Activated CD8-positive, alpha-beta memory T cell treated with anti-CD3 and anti-CD28 coated beads, Interleukin-2, amount 10 ng/mL, durations not matched to agents 7 days and 5 days (primary cell): Measurements from ENCODE around the gene BTRC. TPM values are rescaled to one million over a fixed set of nuclear protein-coding genes. Genes with fewer than 3 reads are reported as not detected.
"Not testable (repeated sequence)": the region's sequence is repeated elsewhere in the genome, so short reads cannot be mapped to it uniquely, and the experiment has no call there.

Experiments used
- ATAC-seq: fragments of 150-1000 bp; cut with Tn5 transposase; one replicate; pipeline ENCODE4 v1.10.0; 2021; ENCODE audit warnings: moderate library complexity
- CTCF ChIA-PET: fragments of 350-600 bp; sonication (Branson Sonifier 250); formaldehyde crosslinking; loops from one replicate; lab custom pipeline; 2021; ENCODE audit warnings: antibody characterized with exemption; lab: Charles Lee
- DNase-seq: peaks from one replicate; pipeline ENCODE4 v3.0.0-alpha.2; 2020
- H3K27ac Mint-ChIP-seq: one replicate; pipeline ENCODE4 v1.8.0; 2021; ENCODE audit warnings: mild to moderate bottlenecking, mixed read lengths
- H3K27me3 Mint-ChIP-seq: one replicate; pipeline ENCODE4 v1.8.0; 2021; ENCODE audit warnings: mixed read lengths
- H3K36me3 Mint-ChIP-seq: one replicate; pipeline ENCODE4 v1.8.0; 2021; ENCODE audit warnings: mild to moderate bottlenecking, mixed read lengths
- H3K4me1 Mint-ChIP-seq: one replicate; pipeline ENCODE4 v1.8.0; 2021; ENCODE audit warnings: mixed read lengths
- H3K4me3 Mint-ChIP-seq: one replicate; pipeline ENCODE4 v1.8.0; 2021; ENCODE audit warnings: mild to moderate bottlenecking, moderate library complexity, mixed read lengths
- H3K9me3 Mint-ChIP-seq: one replicate; pipeline ENCODE4 v1.8.0; 2022; ENCODE audit warnings: low read depth, mixed read lengths
- total RNA-seq, 2 experiments: library from RNA; stranded (reverse); gene quantifications; one replicate each; pipeline ENCODE4 v1.2.3, GENCODE V29; 2021

Gene BTRC
- total RNA-seq, 2 experiments from 2014 or later = 10.9 to 13.8 TPM

DNA sequence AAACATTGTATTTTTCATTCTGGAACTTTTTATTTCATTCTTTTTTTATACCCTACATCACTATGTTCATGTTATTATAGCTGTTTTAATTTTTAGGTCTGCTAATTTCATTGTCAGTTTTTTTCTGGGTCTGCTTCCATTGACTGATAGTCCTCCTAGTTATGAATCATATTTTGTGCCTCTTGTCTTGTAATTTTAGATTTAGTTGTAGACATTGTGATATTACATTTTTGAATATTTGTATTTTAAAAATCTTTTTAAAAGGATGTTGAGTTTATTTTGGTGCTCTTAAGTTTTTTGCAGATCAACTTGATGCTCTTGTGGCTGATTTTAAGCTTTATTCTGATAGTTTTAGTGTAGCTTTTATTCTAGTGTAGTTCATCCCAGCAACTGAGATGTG lies 57.6 kb downstream of the BTRC start:
- ATAC-seq (no peak), DNase-seq (no peak)
- Mint-ChIP-seq H3K27ac (no peak overlapping the region), H3K4me1 (no peaks in the 10 kb centered on the region), H3K36me3 (peaks cover 21% of the 10 kb centered on the region), H3K9me3 (peaks cover 8% of the 10 kb centered on the region), H3K4me3 (no peak overlapping the region), H3K27me3 (no peaks in the 10 kb centered on the region)
- CTCF ChIA-PET = no interaction called here

DNA sequence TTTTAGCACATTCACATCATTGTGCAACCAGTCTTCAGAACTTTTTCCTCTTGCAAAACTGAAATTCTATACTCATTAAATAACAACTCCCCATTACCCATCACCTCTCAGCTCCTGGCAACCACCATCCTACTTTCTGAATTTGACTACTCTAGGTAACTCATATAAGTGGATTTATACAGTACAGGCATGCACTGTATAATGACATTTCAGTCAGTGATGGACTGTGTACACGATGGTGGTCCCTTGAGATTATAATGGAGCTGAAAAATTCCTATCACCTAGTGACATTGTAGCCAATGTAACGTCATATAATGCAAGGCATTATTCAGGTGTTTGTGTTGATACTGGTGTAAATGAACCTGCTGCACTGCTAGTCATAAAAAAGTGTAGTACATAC lies 60.1 kb downstream of the BTRC start:
- CTCF ChIA-PET = no interaction called here
- H3K27ac Mint-ChIP-seq = no peak overlapping the region
- H3K36me3 Mint-ChIP-seq = peaks cover 20% of the 10 kb centered on the region
- no peak for ATAC-seq
- no peaks in the 10 kb centered on the region for H3K4me1 Mint-ChIP-seq
- no peak overlapping the region for H3K4me3 Mint-ChIP-seq
- peaks cover 8% of the 10 kb centered on the region for H3K9me3 Mint-ChIP-seq
- no peaks in the 10 kb centered on the region for H3K27me3 Mint-ChIP-seq
- DNase-seq = no peak

DNA sequence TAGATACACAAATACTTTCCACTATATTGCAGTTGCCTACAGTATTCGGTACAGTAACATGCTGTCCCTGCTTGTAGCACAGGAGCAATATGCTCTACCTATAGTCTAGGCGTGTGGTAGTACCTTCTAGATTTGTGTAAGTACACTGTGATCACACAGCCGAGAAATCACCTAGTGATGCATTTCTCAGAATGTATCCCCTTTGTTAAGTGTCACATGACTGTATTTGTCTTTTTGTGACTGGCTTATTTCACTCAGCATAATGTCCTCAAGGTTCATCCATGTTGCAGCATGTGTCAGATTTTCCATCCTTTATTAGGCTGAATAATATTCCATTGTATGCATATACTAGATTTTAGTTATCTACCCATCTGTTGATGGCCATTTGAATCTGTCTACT lies 61.9 kb downstream of the BTRC start:
- DNase-seq (no peak), ATAC-seq (no peak)
- H3K27ac Mint-ChIP-seq = no peak overlapping the region
- CTCF ChIA-PET = no interaction called here
- no peaks in the 10 kb centered on the region for H3K4me1 Mint-ChIP-seq
- no peak overlapping the region for H3K4me3 Mint-ChIP-seq
- H3K36me3 Mint-ChIP-seq = peaks cover 11% of the 10 kb centered on the region
- H3K9me3 Mint-ChIP-seq = peaks cover 8% of the 10 kb centered on the region
- H3K27me3 Mint-ChIP-seq = no peaks in the 10 kb centered on the region

DNA sequence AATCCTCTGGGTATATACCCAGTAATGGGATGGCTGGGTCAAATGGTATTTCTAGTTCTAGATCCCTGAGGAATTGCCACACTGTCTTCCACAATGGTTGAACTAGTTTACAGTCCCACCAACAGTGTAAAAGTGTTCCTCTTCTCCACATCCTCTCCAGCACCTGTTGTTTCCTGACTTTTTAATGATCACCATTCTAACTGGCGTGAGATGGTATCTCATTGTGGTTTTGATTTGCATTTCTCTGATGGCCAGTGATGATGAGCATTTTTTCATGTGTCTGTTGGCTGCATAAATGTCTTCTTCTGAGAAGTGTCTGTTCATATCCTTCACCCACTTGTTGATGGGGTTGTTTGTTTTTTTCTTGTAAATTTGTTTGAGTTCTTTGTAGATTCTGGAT lies 68.0 kb downstream of the BTRC start:
- H3K36me3 Mint-ChIP-seq, H3K9me3 Mint-ChIP-seq, ATAC-seq, H3K27me3 Mint-ChIP-seq, CTCF ChIA-PET, H3K4me3 Mint-ChIP-seq, DNase-seq, H3K4me1 Mint-ChIP-seq, H3K27ac Mint-ChIP-seq: not testable (repeated sequence)

DNA sequence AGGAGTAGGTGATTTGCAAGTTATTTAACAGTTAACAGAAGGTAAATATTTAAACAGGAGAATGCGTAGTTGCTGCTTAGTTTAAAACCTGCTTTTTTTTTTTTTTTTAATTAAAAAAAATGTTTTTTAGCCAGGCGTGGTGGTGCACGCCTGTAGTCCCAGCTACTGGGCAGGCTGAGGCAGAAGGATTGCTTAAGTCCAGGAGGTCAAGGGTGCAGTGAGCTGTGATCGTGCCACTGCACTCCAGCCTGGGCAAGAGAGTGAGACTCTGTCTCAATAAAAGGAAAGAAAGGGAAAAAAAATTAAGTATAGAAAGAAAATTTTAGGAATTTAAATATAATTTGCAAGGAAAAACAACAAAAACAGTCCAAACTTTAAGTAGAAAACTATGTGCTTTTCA lies 71.6 kb downstream of the BTRC start:
- CTCF ChIA-PET = no interaction called here
- H3K4me3 Mint-ChIP-seq = no peak overlapping the region
- no peak for ATAC-seq

DNA sequence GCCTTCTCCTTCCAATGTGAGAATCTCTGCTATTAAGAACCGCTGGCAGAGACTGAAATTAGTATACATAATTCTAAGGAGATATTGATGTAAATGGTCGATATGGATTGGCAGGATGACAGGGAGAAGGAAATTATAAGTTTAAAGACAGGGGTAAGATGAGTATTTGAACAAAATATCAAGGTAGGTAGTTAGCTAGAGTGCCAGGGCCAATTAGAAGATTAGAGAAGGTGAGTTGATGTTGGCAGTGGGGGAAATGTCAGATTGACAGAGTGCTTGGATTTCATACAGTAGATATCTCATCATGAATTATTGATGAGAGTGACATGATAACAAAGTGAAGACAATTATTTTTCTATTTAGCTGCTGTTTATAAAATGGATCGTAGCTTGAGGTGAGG lies 74.1 kb downstream of the BTRC start:
- H3K27ac Mint-ChIP-seq = no peak overlapping the region
- H3K36me3 Mint-ChIP-seq = no peaks in the 10 kb centered on the region
- H3K27me3 Mint-ChIP-seq = no peaks in the 10 kb centered on the region

More for the DNA sequence above, 71.6 kb downstream of the BTRC start:
- Mint-ChIP-seq H3K4me1 (no peaks in the 10 kb centered on the region), H3K27me3 (no peaks in the 10 kb centered on the region), H3K9me3 (no peaks in the 10 kb centered on the region), H3K27ac (no peak overlapping the region), H3K36me3 (no peaks in the 10 kb centered on the region)
- DNase-seq = no peak

DNA sequence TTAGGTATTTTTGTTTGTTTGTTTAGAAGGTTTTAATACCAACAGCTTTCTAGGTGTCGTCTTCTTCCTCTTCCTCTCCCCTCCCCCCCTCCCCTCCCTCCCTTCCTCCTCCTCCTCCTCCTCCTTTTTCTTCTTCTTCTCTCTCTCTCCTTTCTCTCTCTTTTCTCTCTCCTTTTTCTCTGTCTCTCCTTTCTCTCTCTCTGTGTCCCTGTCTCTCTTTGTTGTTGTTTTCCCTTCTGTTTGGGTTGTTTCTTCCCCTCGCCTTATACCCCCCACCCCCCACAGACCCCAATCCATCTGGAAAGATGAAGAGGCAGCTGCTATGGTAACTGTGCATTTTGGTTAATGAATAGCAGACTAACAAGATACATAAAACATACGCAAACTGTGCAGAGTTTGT lies 75.5 kb downstream of the BTRC start:
- CTCF ChIA-PET = no interaction called here
- DNase-seq (no peak), ATAC-seq (no peak)
- Mint-ChIP-seq H3K4me3 (no peak overlapping the region), H3K36me3 (no peaks in the 10 kb centered on the region), H3K27me3 (no peaks in the 10 kb centered on the region), H3K27ac (no peak overlapping the region), H3K9me3 (no peaks in the 10 kb centered on the region), H3K4me1 (no peaks in the 10 kb centered on the region)

More for the DNA sequence above, 74.1 kb downstream of the BTRC start:
- CTCF ChIA-PET = interaction anchor here (1.1 kb wide), 1 partner anchor 15 kb away, joined by 3 read pairs; no protein-coding TSS in a partner anchor
- Mint-ChIP-seq H3K9me3 (no peaks in the 10 kb centered on the region), H3K4me1 (no peaks in the 10 kb centered on the region), H3K4me3 (no peak overlapping the region)
- ATAC-seq = no peak
- DNase-seq = no peak

DNA sequence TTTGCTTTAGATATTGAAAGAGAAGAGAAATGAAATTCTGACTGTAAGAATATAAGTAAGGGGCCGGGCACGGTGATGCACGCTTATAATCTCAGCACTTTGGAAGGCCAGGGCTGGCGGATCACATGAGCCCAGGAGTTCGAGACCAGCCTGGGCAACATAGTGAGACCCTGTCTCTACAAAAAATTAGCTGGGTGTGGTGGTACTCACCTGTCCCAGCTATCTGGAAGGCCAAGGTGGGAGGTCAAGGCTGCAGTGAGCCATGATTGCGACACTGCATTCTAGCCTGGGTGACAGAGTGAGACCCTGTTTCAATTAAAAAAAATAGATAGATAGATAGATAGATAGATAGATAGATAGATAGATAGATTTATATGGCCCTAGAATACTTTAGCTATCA lies 82.3 kb downstream of the BTRC start:
- Mint-ChIP-seq H3K36me3 (no peaks in the 10 kb centered on the region), H3K4me3 (no peak overlapping the region), H3K9me3 (no peaks in the 10 kb centered on the region), H3K27me3 (no peaks in the 10 kb centered on the region), H3K27ac (no peak overlapping the region), H3K4me1 (no peaks in the 10 kb centered on the region)
- DNase-seq (no peak), ATAC-seq (no peak)
- CTCF ChIA-PET = interaction anchor here (1.4 kb wide), 1 partner anchor 222 kb away, joined by 3 read pairs; no protein-coding TSS in a partner anchor

DNA sequence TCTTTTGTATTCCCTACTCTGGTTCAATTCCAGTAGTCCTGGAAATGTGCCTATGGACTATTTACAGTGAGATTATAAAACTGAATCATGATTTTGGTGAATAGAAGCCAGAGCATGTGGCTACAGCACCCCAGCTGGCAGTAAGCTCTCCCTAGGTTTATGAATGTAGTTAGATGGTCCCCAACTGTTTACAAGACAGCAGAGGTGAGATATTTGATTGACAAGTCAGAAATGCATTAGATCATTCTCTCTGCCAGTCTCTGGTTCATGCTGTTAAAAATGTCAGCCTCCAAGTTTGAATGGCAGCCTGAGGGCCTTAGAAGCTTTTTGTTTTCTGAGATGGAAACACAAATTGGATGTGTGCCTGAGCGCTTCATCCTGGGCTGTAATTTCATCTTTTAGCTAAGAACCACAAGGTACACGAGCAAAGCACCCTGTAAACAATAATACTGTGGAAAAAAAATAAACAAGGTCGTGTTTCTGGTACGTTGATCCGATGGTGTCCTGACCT lies 85.0 kb downstream of the BTRC start:
- Mint-ChIP-seq H3K36me3 (no peaks in the 10 kb centered on the region), H3K27ac (no peak overlapping the region), H3K4me1 (peaks cover 3% of the 10 kb centered on the region), H3K4me3 (no peak overlapping the region), H3K27me3 (no peaks in the 10 kb centered on the region), H3K9me3 (no peaks in the 10 kb centered on the region)
- no peak for DNase-seq
- CTCF ChIA-PET = no interaction called here
- ATAC-seq = no peak

DNA sequence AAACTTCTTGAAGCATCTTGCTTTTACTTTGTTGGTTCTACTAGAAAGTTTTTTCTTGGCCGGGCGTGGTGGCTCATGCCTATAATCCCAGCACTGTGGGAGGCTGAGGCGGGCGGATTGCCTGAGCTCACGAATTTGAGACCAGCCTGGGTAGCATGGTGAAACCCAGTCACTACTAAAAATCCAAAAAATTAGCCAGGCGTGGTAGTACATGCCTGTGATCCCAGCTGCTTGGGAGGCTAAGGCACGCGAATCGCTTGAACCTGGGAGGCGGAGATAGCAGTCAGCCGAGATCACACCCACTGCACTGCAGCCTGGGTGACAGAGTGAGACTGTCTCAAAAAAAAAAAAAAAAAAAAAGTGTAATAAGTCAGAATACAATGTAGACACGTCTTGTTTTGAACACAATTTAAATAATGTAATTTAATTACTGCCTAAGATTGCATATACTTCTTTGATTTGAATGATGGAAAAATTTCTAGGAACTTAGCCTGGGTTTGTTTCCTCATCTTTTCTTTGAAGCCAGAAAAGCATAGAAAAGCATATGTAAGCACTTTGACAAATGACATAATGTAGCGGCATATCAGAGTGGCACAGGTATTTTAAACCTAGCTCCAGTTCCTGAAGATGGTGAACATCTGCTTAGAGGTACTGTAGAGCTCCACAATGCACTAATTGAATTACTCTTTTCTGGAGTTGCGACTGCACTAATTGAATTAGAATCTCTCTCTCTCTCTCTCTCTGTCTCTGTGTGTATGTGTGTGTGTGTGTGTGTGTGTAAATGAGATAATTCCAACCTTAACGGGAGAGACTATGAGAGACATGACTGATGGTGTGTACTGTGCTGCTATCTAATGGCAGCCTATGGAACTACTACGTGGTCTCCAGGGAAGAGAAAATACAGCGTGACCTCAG lies 87.8 kb downstream of the BTRC start:
- H3K4me1 Mint-ChIP-seq = peaks cover 3% of the 10 kb centered on the region
- CTCF ChIA-PET = interaction anchor here (0.7 to 2.0 kb wide), 15 partner anchors 8 to 231 kb away, joined by 3 to 18 read pairs (median 3); no protein-coding TSS in a partner anchor

DNA sequence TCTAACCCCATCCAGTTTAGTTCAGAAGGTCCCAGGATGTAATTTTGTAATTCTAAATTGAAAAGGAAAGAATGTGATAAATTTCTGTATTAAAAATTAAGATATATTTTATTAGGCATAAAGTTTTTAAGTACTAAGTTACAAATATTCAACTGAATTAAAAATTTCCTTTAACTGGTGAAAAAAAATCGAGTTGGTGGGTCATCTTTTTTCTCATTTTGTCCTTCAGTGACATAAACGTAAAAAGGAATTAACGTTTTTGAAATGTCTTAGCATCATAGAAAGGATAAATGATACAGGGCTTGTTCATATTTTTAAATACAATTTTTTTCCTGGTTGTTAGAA lies 88.5 kb downstream of the BTRC start:
- Mint-ChIP-seq H3K36me3 (no peaks in the 10 kb centered on the region), H3K27ac (no peak overlapping the region), H3K4me3 (no peak overlapping the region), H3K4me1 (peaks cover 3% of the 10 kb centered on the region), H3K9me3 (no peaks in the 10 kb centered on the region), H3K27me3 (no peaks in the 10 kb centered on the region)
- ATAC-seq = no peak
- CTCF ChIA-PET = interaction anchor here (0.7 to 2.0 kb wide), 7 partner anchors 24 to 232 kb away, joined by 3 to 18 read pairs (median 5); no protein-coding TSS in a partner anchor
- no peak for DNase-seq

More for the DNA sequence above, 87.8 kb downstream of the BTRC start:
- ATAC-seq = peak; percentile 76
- Mint-ChIP-seq H3K27ac (no peak overlapping the region), H3K27me3 (no peaks in the 10 kb centered on the region), H3K4me3 (no peak overlapping the region), H3K36me3 (no peaks in the 10 kb centered on the region), H3K9me3 (no peaks in the 10 kb centered on the region)
- no peak for DNase-seq

DNA sequence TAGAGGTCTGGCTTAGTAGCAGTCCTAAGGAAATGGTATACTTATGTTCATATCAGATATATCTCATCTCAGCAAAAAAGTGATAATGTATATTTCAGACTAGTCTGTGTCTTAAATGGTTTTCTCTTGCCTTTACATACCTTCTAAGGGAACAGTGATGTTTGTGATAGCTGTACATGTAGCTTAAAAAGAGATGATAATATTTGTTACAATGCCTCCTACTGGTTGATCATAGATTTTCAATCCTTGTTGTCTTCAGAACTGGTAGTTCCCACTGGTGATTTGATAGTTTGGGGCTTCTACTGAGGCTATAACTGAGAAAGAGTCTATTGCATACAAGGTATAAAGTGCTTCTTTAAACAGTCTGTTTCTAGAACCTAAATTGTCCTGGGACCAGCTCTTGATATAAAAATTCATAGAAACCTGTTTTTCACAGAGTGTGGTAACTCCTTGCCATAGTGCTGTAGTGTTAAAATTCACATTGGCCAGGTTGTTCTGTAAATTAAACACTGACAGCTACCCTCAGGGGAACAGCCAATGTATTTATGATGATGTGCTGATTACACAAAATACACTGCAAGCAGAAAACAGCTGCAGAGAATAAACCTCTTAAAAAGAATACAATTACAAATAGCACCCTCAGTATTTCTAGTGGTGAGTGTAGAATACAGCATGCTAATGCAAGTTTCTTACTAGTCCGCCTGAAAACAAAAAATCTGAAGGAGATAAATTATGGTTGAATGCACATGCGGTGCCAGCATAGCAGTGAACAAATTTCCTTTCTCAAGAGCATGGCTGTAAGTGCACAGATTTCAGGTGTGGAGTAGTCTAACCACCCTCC lies 90.3 kb downstream of the BTRC start:
- DNase-seq (no peak), ATAC-seq (no peak)
- Mint-ChIP-seq H3K36me3 (no peaks in the 10 kb centered on the region), H3K9me3 (no peaks in the 10 kb centered on the region), H3K27ac (no peak overlapping the region), H3K4me1 (peaks cover 3% of the 10 kb centered on the region), H3K27me3 (peaks cover 3% of the 10 kb centered on the region), H3K4me3 (no peak overlapping the region)
- CTCF ChIA-PET = interaction anchor here (0.7 to 2.9 kb wide), 17 partner anchors 8 to 377 kb away, joined by 3 to 16 read pairs (median 3); no protein-coding TSS in a partner anchor

DNA sequence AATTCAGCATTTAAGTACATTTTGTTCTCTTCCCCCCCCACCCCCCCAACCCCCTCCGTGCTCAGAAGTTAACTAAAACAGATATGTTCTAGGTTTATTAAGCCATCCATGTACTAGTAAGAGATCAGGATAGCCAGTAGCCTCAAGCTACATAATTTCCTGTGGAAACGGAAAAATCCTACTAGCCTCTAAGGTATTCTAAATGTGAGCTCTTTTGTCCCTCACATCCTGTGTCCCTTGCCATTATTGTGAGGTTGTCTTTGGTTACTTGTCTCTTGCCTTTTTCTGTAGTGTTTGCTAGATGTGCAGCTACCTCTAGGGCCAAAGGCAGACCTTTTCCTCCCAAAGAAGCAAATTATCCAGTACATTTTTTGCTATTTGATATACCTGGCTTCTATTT lies 92.1 kb downstream of the BTRC start:
- peaks cover 3% of the 10 kb centered on the region for H3K4me1 Mint-ChIP-seq
- no peak overlapping the region for H3K27ac Mint-ChIP-seq
- H3K9me3 Mint-ChIP-seq = no peaks in the 10 kb centered on the region
- no peak overlapping the region for H3K4me3 Mint-ChIP-seq
- no peak for DNase-seq
- H3K27me3 Mint-ChIP-seq = peaks cover 12% of the 10 kb centered on the region
- H3K36me3 Mint-ChIP-seq = no peaks in the 10 kb centered on the region
- no peak for ATAC-seq
- CTCF ChIA-PET = interaction anchor here (0.9 to 2.2 kb wide), 3 partner anchors 47 to 233 kb away, joined by 3 to 5 read pairs (median 3); no protein-coding TSS in a partner anchor
